DMS 273 treated with DMSO at 0.1 percent for 48 hours (cell line): Measurements from ENCODE around the gene TYK2.
"Not testable (repeated sequence)": the region's sequence is repeated elsewhere in the genome, so short reads cannot be mapped to it uniquely, and the experiment has no call there.

Source experiments
- DNase-seq: peaks from one replicate; lab custom pipeline; 2025; lab: John Stamatoyannopoulos, UW

Gene TYK2

DNA sequence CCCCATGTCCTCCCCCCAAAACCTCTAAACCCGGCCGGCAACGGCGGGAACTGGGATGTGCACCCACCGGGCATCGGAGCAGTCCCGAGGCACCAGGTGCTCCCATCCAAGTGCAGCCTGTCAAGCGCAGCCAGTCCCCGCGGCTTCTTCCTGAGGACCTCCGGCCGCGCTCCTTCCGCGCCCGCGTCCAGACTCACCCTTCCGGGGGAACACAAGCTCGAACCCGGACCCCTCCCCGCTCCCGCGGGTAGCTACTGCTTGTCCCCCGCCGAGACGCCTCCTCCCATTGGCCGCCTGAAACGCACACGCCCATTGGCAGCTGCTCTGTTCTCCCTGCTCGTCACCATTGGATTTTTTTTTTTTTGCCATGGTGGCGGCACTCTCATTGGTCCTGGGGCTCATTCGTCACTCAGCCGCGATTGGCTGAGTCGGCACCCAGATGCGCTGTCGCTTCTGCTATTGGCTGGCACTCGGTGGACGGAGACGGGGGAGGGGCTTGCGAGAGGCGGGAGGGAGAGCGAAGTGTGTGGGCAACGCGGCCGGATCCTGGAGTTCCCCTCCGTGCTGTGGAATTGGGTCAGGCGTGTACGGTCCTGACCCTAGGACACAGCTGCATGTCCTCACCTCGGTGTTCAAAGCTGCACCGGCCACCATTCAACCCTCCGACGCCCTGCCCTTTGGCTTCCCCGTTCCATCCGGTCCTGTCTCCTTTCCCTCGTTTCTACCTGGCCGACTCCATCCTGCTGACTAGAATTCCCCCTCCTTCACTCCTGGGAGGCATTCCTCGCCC is at the start of gene TYK2:
Gene TYK2 (minus strand): TSS at position 260 of the 790 bp plus-strand sequence. CDS start 2,166 bp downstream, outside the sequence.
- DNase-seq = peak; percentile 97

DNA sequence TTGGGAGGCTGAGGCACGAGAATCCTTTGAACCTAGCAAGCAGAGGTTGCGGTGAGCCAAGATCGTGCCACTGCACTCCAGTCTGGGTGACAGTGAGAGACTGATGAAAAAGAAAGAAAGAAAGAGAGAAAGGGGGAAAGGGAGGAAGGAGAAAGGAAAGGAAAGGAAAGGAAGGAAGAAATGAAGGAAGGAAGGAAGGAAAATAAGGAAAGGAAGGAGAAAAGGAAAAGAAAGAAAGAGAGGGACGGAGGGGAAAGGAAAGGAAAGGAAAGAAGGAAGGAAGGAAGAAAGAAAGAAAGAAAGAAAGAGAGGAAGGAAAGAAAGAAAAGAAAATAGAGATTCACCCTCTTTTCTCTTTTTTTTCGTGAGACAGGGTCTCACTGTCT is 48.6 kb upstream of the TYK2 start:
- DNase-seq = no peak

DNA sequence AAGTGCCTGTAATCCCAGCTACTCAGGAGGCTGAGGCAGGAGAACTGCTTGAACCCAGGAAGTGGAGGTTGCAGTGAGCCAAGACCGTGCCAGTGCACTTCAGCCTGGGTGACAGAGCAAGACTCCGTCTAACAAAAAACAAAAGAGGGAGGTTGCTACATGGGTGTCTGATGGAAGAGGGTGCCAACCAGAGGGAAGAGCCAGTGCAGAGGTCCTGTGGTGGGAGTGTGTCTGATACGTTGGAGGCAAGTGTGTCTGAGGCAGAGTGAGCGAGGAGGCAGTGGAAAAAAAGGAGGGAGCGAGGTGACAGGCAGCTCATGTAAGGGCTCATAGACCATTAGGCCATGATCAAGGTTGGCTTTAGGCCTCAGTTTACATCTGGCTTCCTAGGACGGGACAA is 46.8 kb upstream of the TYK2 start:
- no peak for DNase-seq

- peak; percentile 53 for DNase-seq
These were observed 43.8 kb upstream of the TYK2 start for GRCh38 chr19:10424011-10424637.

- DNase-seq = no peak
These were observed 42.5 kb upstream of the TYK2 start for GRCh38 chr19:10422846-10423245.

DNA sequence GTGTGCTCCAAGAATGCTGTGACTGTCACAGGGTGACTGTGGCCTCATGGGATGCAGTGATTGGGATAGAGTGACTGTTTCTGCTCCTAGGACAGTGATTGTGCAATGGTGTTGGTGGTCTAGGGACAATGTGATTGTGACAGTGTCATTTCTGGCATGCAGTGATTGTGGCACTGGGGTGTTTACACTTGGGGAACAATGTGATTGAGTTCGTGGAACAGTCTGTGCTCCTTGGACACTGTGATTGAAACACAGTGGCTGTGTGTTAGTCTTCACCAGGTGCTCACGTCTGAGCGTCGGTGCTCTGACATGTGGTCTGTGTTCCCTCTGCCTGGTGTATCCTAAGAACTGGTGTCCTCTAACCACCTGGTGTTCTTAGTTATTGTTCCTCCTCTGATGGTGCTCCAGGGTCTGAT is 41.7 kb upstream of the TYK2 start:
- DNase-seq = no peak

DNA sequence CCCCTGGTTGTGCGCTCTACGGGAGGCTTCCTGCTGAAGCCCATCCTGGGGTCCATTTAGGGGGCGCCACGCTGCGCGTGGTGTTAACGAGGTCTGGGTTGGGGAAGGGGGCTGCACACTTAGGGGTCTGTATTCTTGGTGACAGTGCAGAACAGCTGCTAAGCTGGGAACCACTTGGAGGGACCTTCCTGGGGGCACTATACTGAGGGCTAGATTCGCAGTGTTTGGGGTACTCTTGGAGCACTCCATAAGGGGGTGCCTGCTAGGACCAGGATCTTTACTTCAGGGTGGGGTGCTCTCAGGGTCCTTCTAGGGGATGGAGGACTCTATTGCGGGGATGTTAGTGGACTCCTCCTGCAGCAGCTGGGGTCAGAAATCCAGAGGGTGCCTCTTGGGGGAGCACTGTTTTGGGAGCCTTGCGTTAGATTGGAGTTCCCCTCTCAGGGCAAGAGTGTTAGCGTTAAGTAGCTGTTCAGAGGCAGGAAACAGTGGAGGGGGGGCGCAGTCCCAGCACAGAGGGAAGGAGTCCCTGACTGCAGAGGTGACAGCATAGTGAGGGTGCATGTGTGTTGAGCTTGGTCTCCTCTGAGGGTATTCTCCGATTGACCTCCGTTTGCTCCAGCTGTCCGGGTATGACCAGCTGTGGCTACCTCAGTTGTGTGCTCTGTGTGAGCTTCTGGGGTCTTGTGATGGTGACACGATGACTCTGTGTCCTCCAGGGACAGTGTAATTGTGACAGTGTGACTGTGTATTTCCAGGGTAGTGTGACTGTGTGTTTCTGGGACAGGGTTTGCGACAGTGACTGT is 41.1 kb upstream of the TYK2 start:
- no peak for DNase-seq

GRCh38 chr19:10420444-10421239 is 40.3 kb upstream of the TYK2 start, which contains the start of gene PDE4A:
PDE4A (plus strand) TSS chr19:10420538; CDS start chr19:10420765, 227 bp downstream.
- DNase-seq = peak; percentile 42

DNA sequence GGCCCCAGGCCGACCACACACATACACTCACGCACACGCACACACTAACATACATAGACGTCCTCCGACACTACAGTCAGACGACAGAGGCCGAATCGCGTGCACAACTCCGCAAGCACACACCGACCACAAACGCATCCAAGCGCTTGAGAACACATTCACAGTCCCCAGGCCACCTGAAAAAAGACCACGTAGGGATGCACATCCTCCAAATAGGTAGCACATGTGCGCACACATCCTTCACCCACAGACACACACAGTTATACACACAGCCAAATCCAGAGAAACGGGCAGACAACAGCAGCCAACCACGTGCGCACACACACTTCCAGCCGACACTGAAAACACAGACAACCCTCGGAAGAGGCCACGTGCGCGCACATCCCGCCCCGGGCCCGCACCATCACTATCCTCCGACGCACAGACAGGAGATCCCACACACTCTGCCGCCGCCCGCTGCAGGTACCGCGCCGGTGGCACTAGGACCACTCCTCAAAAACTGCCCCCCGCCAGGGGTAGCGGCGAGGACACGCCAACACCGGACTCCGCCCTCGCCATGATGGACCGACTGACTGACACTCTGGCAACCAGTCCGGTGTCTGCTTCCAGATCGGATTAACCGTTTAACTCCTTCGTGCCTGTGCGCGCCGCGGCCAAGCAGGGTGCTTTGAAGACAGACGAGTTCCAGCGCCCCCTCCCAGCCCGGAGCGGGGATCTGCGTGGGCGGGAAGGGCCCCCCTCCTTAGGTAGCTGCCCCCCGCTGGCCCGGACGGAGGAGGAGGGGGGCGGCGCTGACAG is 39.5 kb upstream of the TYK2 start:
- DNase-seq = peak; percentile 91

DNA sequence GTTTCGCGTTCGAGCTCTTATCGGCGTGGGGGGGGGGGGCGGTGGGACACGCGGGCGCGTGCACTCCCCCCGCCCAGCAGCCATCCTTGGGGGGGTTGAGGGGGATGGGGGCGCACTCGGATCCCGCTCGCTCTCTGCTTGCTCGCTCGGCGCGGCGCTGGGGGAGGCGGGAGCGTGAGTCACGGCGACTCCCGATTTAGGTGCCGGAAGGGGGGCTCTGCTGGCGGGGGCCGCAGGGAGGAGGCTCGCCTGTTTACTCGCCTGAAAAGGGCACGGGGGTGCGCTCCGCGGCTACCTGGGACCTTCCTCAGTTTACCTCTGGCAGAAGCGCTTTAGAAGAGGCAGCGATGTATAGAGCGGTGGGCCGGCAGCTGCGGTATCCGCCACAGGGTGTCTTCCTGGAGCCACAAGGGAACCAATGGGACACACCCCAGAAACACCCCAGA is 38.9 kb upstream of the TYK2 start:
- DNase-seq = no peak

GRCh38 chr19:10418485-10419199 is 38.3 kb upstream of the TYK2 start:
- peak; percentile 71 for DNase-seq

DNA sequence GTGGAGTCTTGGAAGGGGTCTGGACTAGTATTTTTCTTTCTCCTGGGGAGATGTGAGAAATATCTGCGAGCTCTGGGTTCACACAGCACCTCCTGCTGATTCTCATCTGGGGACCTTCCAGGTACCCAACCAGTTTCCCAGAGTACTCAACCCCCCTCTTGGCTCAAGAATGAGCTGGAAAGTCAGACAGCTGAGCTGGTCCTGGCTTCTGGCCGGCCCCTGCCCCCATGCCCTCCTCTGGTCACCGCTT is 37.8 kb upstream of the TYK2 start:
- DNase-seq = peak; percentile 68

- DNase-seq = no peak
These were observed 37.3 kb upstream of the TYK2 start for GRCh38 chr19:10417541-10418234.

DNA sequence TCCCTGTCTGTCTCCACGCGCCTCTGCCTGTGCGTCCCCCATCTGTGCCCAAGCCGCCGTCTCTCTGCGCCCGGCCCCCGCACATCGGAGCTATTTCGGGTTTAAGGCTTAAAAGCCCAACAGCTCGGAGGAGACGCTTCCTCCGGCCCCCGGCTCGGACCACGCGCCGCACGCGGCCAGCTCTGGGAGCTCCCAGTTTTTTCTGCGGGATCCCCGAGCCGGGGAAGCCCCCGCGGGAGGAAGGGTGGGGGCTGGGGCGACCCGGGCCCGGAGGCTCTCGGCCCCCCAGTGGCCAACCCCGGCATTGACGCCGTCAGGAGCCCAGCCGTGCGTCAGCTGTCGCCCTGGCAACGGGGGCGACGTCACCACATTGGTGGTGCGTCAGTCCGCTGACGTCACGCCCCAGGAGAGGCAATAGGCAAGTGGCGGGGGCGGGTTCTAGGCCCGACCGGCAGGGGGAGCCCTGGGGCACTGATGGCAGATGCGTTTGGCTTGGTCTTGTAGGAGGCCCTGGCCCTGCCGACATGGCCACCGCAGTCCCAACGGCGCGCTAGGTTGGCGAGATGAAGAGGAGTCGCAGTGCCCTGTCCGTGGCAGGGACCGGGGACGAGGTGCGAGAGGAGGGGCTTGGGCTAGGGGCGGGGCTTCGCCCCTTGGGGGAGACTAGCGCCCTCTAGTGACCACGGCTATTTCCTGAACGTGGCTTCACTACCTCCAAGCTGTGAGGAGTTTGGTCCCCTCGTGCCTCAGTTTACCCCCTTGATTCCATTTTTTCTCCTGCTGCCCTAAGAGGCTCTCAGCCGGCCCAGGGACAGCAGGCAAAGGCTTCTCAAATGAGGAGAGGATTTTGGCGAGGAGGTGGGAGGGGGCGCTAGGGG is 36.2 kb upstream of the TYK2 start:
- peak; percentile 86 for DNase-seq

GRCh38 chr19:10416083-10416379 is 35.7 kb upstream of the TYK2 start:
- no peak for DNase-seq

DNA sequence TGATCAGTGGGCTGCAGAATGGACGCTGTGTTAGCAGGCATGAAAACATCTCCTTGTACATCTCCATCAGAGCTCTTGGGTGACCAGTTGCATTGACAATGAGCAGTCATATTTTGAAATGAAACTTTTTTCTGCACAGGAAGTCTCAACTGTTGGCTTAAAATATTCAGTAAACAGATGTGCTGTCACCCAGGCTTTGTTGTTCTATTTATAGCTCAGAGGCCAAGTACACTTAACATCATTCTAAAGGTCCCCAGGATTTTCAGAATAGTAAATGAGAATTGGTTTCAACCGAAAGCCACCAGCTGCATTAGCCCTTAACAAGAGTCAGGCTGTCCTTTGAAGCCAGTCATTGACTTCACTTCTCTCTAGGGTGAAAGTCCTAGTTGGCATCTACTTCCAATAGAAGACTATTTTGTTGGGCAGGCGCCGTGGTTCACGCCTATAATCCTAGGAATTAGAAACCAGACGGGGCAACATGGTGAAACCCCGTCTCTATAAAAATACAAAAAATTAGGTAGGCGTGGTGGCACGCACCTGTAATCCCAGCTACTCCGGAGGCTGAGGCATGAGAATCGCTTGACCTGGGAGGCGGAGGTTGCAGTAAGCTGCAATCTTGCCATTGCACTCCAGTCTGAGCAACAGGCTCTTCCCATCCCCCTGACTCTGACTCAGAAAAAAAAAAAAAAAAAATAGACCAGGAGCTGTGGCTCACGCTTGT is 32.0 kb upstream of the TYK2 start:
- DNase-seq = no peak

GRCh38 chr19:10411224-10411623 is 30.9 kb upstream of the TYK2 start:
- not testable (repeated sequence) for DNase-seq

DNA sequence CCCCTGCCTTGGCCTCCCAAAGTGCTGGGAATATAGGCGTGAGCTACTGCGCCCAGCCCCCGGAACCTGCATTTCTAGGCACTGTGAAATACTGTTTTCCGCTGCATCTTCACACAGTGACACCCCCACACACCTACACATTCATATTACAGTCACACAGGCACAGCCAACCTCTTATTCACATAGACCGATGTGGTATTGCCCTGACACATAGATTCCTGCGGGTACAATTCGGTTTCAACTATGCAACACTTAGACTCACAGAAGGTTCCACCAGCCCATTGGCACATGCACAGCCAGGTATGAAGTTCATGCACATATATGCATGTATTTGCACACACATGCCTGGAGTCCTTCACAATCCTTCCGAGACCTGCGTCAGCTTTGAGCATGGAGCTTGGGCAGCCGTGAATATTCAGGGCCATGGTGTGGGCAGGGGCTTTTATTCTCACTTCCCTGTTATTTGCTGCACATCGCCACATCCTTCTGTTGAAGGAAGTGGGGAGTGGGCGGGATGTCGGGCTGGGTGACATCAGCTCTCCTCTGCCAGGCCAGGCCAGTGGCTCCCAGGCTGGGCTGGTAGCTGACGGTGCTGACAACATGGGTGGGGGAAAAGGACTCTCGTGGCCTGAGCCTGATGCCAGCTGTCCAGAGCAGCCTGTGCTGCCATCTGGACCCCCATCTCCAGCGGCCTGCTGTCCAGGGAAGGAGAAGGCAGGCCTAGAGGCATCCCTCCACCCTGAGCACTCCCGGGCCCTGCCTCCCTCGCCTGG is 28.3 kb upstream of the TYK2 start:
- DNase-seq = peak; percentile 38
